Uterus (tissue), 4 donors: ENCODE results near the gene SH2D4B. TPM values are rescaled to one million over a fixed set of nuclear protein-coding genes. Genes with fewer than 3 reads are reported as not detected.

ENCODE experiments used
- DNase-seq, 2 donors: peaks; one replicate each; pipeline ENCODE4 v3.0.0-alpha.2; 2019 to 2020
- H3K27ac ChIP-seq, 2 donors: fragments of 200-600 bp; sonication (generic); 1 replicate in 1 of 2; 2 replicates in 1 of 2; pipeline ENCODE4 v1.5.1; 2016 to 2018
- H3K27me3 ChIP-seq, 2 donors: fragments of 200-600 bp; sonication (generic); one replicate each; pipeline ENCODE4 v1.5.1; 2018 to 2019; ENCODE audit warnings: control low read depth in 1 of 2
- H3K36me3 ChIP-seq, 2 donors: fragments of 200-600 bp; sonication (generic); one replicate each; pipeline ENCODE4 v1.5.1; 2019; ENCODE audit warnings: control low read depth in 1 of 2
- H3K4me1 ChIP-seq, 2 donors: fragments of 200-600 bp; sonication (generic); one replicate each; pipeline ENCODE4 v1.5.1; 2018 to 2019; ENCODE audit warnings: control low read depth in 1 of 2
- H3K4me3 ChIP-seq, 2 donors: fragments of 200-600 bp; sonication (generic); 1 replicate in 1 of 2; 2 replicates in 1 of 2; pipeline ENCODE4 v1.5.1; 2018 to 2019; ENCODE audit warnings: mild to moderate bottlenecking in 1 of 2
- H3K9me3 ChIP-seq, 2 donors: fragments of 200-600 bp; sonication (generic); one replicate each; pipeline ENCODE4 v1.5.1; 2019; ENCODE audit warnings: control low read depth in 1 of 2
- CTCF ChIP-seq, 4 experiments: fragments of 200-600 bp in 2 of 4; fragments of 450-650 bp in 2 of 4; sonication (generic) in 2 of 4; IDR thresholded peaks; one replicate each; pipeline ENCODE4 v1.5.1; 2016 to 2019; ENCODE audit warnings: antibody characterized with exemption in 4 of 4, mild to moderate bottlenecking in 2 of 4, moderate library complexity in 1 of 4
- POLR2A ChIP-seq, 2 donors: fragments of 450-650 bp; IDR thresholded peaks; one replicate each; pipeline ENCODE4 v1.6.1; 2016; ENCODE audit warnings: antibody characterized with exemption in 2 of 2, mild to moderate bottlenecking in 1 of 2, moderate library complexity in 1 of 2
- intact Hi-C: fragments of 100-400 bp; cut with DNase I; formaldehyde crosslinking; loops from one replicate; pipeline ENCODE4 v1.15.1; 2023; ENCODE audit warnings: low total_unique reads
- total RNA-seq, 4 donors: library from RNA; depleted of rRNA in 3 of 4; stranded (reverse); fragments of >200 nt in 3 of 4; gene quantifications; one replicate each; pipeline versions ENCODE4 v1.1.0 to v1.2.4, GENCODE V29; 2014 to 2023
- donor health status: DM: yes; HTN: yes; CAD: no.

Gene SH2D4B
- total RNA-seq, 4 donors from 2014 or later, result 0.40 to 1.4 TPM; not detected in 2

DNA sequence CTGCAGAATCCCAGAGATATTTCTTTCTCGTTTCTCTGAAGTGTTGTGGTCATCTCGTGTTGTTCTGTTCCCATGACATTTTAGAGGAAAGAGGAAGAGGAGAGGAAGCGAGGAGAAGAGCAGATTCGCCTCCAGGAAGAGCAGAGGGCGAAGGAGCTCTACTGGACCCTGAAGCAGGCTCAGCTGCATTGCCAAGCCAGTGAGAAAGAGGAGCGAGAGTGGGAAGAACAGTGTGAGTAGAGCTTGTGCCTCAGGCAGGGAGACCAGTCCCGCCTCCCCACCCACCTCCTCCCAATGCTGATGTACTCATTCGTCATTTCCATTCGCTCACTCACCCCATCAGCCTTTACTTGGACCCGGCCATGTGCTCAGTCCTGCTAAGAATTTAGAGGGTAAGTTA is 50.8 kb downstream of the SH2D4B start:
- intact Hi-C loops, result no loop called here
- no peak overlapping the region for H3K4me3 ChIP-seq
- DNase-seq, result no peak
- H3K9me3 ChIP-seq, result no peaks in the 10 kb centered on the region
- no peak overlapping the region for H3K27ac ChIP-seq
- H3K36me3 ChIP-seq, result no peaks in the 10 kb centered on the region
- no peaks in the 10 kb centered on the region for H3K4me1 ChIP-seq
- H3K27me3 ChIP-seq, result no peaks in the 10 kb centered on the region
- TF ChIP-seq POLR2A (IDR thresholded peaks at IDR 0.05), result no peak
- no peak for TF ChIP-seq CTCF (IDR thresholded peaks at IDR 0.05)

DNA sequence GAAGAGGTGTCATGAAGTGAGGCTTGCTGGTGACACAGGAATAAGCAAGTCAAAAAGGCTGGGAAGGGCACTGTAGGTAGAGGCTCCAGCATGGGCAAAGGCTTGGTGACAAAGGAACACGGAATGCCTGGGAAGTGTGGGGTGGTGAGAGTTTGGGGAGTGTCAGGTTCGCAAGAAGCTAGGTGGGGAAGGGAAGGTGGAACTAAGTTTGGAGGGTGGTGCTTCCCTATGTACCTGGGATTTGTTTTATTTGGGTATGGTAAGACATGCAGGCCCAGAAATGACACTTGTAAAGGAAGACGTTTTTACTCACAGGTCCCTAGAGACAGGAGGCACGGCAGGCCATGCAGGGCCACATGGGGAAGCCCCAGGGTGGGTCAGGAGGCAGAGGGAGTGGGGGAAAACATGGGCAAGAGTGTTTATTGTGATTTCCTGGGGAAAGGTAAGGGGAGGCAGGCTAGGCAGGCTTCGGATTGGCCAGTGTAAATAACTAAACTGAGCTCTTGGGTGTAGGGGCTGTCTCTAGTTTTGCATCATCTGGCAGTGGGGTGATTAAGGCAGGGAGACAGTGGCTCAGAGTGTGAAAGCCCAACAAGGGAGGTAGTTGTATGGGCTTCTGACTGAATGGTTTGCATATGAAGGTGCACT is 52.1 kb downstream of the SH2D4B start:
- H3K4me1 ChIP-seq, result no peaks in the 10 kb centered on the region
- H3K36me3 ChIP-seq, result no peaks in the 10 kb centered on the region
- intact Hi-C loops, result no loop called here
- TF ChIP-seq POLR2A (IDR thresholded peaks at IDR 0.05) (no peak), CTCF (IDR thresholded peaks at IDR 0.05) (no peak)
- no peak overlapping the region for H3K27ac ChIP-seq
- no peak overlapping the region for H3K4me3 ChIP-seq
- DNase-seq, result no peak
- H3K27me3 ChIP-seq, result no peaks in the 10 kb centered on the region
- no peaks in the 10 kb centered on the region for H3K9me3 ChIP-seq

- Histone ChIP-seq H3K27me3 (no peaks in the 10 kb centered on the region), H3K9me3 (no peaks in the 10 kb centered on the region), H3K4me1 (no peaks in the 10 kb centered on the region), H3K36me3 (no peaks in the 10 kb centered on the region), H3K27ac (no peak overlapping the region), H3K4me3 (no peak overlapping the region)
- intact Hi-C loops, result no loop called here
- no peak for TF ChIP-seq CTCF (IDR thresholded peaks at IDR 0.05)
- no peak for TF ChIP-seq POLR2A (IDR thresholded peaks at IDR 0.05)
- no peak for DNase-seq
These were observed 53.0 kb downstream of the SH2D4B start for GRCh38 chr10:80590585-80591125.

DNA sequence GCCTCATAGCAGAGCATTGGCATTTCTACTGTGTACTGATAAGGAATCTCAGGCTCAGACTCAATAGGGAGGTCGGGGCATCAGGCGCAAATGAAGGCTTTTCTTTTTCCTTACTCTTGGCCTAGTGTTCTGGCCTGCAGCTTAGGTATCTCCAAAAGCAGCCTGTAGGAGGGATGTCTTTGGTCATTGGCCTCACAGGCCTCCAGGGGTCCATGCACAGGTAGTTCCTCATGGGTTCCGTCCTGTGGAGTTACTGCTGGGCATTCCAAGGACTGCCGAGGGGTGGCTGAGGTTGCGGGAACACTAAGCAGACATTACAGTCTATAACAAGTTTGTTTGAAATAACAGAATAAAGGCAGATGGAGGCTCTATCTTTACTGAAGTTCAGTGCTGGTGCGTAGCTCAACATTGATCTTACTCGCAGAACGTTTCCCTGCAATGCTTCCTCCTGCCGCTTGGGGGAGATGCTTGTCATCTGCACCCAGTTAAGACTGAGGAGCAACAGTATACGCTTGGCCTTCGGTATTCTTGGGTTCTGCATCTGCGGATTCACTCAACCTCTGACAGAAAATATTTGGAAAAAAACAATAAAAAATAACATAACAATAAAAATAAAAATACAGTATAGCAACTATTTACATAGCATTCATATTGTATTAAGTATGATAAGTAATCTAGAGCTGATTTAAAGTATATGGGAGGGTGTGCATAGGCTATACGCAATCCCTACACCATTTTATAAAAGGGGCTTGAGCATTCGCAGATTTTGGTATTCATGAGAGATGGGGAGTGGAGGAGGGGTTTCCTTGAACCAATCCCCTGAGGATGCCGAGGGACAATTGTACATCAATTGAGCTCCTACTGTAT is 58.9 kb downstream of the SH2D4B start:
- H3K27ac ChIP-seq, result no peak overlapping the region
- no peak for DNase-seq
- TF ChIP-seq POLR2A (IDR thresholded peaks at IDR 0.05) (no peak), CTCF (IDR thresholded peaks at IDR 0.05) (peak in 3 of 4 experiments; percentile 24 to 28 (median 27))
- H3K36me3 ChIP-seq, result no peaks in the 10 kb centered on the region
- H3K9me3 ChIP-seq, result no peaks in the 10 kb centered on the region
- intact Hi-C loops, result no loop called here
- no peaks in the 10 kb centered on the region for H3K27me3 ChIP-seq
- no peaks in the 10 kb centered on the region for H3K4me1 ChIP-seq
- no peak overlapping the region for H3K4me3 ChIP-seq
